ENCODE data around the gene CHTF8. TPM values are rescaled to one million over a fixed set of nuclear protein-coding genes. Genes with fewer than 3 reads are reported as not detected.

Gene CHTF8
- total RNA-seq, 4 donors from 2014 or later: 53.9 to 68.7 (median 60.2) TPM

DNA sequence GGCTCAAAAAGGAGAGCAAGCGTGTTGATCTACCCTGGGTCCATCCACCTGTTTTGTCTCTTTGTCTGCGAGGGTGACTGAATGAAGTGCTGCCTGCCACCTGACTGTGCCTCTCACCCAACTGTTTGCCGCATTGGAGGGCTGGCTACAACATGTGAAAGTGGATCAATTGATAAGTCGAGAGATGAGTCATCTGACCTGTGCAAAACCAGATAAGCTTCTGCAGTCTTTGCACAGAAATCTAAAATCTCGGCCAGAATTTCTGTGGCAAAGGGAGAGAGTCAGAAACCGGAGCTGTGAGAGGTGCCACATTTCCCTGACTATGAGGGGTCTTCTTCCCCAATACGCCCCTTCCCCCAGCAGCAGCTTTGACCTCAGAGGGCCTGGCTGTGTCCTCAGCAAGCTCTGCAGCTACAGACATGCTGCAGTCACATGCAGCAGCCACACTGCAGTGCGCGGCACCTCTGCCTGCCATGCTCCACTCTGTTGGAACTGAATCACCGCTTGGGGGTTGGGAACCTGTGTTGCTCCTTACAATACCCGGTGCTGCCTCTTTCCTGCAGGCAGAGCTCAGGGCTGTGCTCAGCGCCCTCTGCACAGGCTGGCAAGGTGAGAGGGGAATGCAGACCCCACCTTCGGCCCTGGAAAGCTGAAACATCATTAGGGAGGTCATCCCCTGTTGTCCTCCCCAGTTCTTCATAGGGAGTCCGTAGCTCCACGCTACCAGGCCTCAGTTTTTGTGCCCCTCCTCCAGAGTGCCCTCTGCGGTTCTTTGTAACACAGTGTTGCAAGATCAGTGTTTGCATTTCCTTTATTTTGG, 43.1 kb downstream of the CHTF8 start:
- no peak overlapping the region for H3K27ac ChIP-seq
- H3K27me3 ChIP-seq: no peaks in the 10 kb centered on the region
- peaks cover 0 to 9% (median 0%) of the 10 kb centered on the region in 4 donors for H3K4me1 ChIP-seq
- no peak overlapping the region for H3K4me3 ChIP-seq
- H3K9me3 ChIP-seq: no peaks in the 10 kb centered on the region
- TF ChIP-seq CTCF (IDR thresholded peaks at IDR 0.05) (no peak), POLR2A (IDR thresholded peaks at IDR 0.05) (no peak)
- no peaks in the 10 kb centered on the region for H3K36me3 ChIP-seq
- no peak for DNase-seq

- Histone ChIP-seq H3K36me3 (no peaks in the 10 kb centered on the region), H3K9me3 (no peaks in the 10 kb centered on the region), H3K4me3 (no peak overlapping the region), H3K4me1 (peaks cover 0 to 9% (median 0%) of the 10 kb centered on the region in 4 donors), H3K27me3 (no peaks in the 10 kb centered on the region), H3K27ac (no peak overlapping the region)
- TF ChIP-seq CTCF (IDR thresholded peaks at IDR 0.05) (no peak), POLR2A (IDR thresholded peaks at IDR 0.05) (no peak)
- no peak for DNase-seq
Observed at GRCh38 chr16:69088684-69089083, 43.7 kb downstream of the CHTF8 start.

DNA sequence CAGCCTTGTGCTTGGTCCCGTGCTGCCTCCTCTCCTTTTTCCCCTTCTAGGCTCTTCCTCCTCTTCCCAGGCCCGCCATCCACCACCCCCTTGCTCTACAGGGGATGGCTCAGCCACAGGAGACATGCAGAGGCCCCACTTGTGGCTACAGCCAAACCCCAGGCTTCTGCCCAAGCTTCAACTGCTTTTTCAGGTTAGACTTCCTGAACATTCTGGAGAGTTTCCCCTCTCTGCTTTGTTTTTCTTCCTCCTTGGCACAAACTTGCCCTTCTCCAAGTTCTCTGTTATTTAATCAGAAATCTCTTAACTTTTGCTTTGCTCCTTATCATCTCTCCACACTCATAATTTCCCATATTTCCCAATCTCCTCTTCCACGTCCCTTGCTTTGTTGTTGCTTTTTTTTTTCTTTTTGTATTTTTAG, 45.2 kb downstream of the CHTF8 start:
- TF ChIP-seq POLR2A (IDR thresholded peaks at IDR 0.05) (no peak), CTCF (IDR thresholded peaks at IDR 0.05) (no peak)
- DNase-seq: no peak
- no peaks in the 10 kb centered on the region for H3K9me3 ChIP-seq
- H3K4me3 ChIP-seq: no peak overlapping the region
- H3K36me3 ChIP-seq: no peaks in the 10 kb centered on the region
- no peaks in the 10 kb centered on the region for H3K27me3 ChIP-seq
- H3K4me1 ChIP-seq: peaks cover 0 to 9% (median 0%) of the 10 kb centered on the region in 4 donors
- H3K27ac ChIP-seq: no peak overlapping the region

DNA sequence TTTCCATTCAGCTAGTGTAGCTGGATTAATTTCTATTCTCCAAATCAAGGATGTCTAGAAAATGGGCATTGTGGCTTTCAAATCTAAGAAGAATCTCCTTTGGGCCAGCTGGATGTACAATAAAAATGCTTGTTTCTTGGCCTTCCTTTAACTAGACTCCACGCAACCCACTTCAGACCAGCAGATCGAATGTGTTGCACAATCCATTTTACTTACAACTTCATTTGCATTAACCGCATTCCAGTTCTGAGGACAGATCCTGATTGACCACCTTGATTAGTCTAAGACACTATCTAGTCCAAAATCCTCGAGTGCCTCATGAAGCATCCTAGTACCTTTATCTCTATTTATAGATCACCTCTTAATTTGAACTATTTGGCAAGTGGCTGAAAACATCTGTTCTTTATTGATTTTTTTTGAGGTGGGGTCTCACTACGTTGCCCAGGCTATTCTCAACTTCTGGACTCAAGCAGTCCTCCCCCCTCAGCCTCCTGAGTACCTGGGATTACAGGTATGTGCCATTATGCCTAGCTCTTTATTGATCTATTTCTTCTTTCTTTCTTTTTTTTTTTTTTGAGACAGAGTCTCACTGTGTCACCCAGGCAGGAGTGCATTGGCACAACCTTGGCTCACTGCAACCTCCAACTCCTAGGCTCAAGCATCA, 47.2 kb downstream of the CHTF8 start:
- no peak overlapping the region for H3K27ac ChIP-seq
- H3K4me1 ChIP-seq: peaks cover 0 to 9% (median 0%) of the 10 kb centered on the region in 4 donors
- no peak for TF ChIP-seq CTCF (IDR thresholded peaks at IDR 0.05)
- TF ChIP-seq POLR2A (IDR thresholded peaks at IDR 0.05): no peak
- no peak overlapping the region for H3K4me3 ChIP-seq
- H3K9me3 ChIP-seq: no peaks in the 10 kb centered on the region
- no peaks in the 10 kb centered on the region for H3K27me3 ChIP-seq
- H3K36me3 ChIP-seq: no peaks in the 10 kb centered on the region
- no peak for DNase-seq

DNA sequence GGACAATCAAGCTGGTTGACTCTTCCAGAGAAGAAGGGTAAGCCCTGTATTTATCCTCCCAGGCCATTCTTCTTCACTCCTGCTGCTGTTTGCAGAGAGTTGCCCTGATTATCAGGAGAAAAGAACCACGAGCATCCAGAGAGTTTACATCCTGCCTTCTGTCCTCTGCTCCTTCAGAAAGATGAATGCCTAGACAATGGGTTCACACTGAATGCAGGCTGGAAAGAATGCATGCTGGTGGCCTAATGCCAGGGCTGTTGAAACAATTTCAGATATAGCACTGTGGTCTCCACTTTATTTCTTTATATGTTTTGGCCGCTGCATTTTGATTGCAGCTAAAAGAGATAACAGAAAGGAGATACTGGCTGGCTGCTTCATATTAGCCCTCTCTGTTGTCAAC, 48.1 kb downstream of the CHTF8 start:
- no peak overlapping the region for H3K4me3 ChIP-seq
- H3K4me1 ChIP-seq: peaks cover 0 to 4% (median 0%) of the 10 kb centered on the region in 4 donors
- H3K36me3 ChIP-seq: no peaks in the 10 kb centered on the region
- H3K9me3 ChIP-seq: no peaks in the 10 kb centered on the region
- no peaks in the 10 kb centered on the region for H3K27me3 ChIP-seq
- TF ChIP-seq CTCF (IDR thresholded peaks at IDR 0.05) (no peak), POLR2A (IDR thresholded peaks at IDR 0.05) (no peak)
- DNase-seq: no peak
- no peak overlapping the region for H3K27ac ChIP-seq

Data from Peyer's patch (tissue), 4 donors.